Lower leg skin (tissue), 3 donors: ENCODE measurements around the gene PAEP.

Experiments
- POLR2A ChIP-seq, 2 donors: fragments of 450-650 bp; IDR thresholded peaks; one replicate each; pipeline ENCODE4 v1.6.1; 2016 to 2017; ENCODE audit warnings: antibody characterized with exemption in 2 of 2, mild to moderate bottlenecking in 1 of 2, moderate library complexity in 1 of 2
- TF ChIP-seq, protein P1 (sequence below), 3 donors: fragments of 450-650 bp; IDR thresholded peaks; one replicate each; pipeline ENCODE4 v1.5.1; 2016; ENCODE audit warnings: antibody characterized with exemption in 3 of 3, mild to moderate bottlenecking in 3 of 3, moderate library complexity in 2 of 3

DNA sequence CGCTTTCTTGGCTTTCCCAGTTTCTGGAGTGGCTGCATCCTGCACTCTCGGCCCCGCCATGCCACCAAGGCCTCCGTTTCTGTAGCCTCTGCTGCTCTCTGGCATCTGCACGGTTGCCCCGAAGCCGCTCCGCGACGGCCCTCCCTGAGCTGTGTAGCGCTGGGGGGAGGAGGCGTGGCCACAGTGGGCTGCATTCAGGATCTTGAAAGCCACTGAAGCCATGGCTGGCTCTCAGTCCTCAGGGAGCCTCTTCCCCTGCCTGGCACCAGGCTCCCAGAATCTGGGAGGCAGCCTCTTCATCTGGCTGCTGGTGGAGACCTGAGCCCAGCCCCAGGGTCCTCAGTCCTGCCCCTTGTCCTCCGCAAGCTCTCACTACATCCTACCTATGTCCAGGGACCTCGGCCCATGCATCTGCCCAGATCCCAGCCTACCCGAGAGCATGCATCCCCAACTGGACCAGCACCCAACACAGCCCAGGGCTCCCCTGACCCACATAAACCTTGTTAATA, 25.1 kb downstream of the PAEP start:
- TF ChIP-seq, protein P1, sequence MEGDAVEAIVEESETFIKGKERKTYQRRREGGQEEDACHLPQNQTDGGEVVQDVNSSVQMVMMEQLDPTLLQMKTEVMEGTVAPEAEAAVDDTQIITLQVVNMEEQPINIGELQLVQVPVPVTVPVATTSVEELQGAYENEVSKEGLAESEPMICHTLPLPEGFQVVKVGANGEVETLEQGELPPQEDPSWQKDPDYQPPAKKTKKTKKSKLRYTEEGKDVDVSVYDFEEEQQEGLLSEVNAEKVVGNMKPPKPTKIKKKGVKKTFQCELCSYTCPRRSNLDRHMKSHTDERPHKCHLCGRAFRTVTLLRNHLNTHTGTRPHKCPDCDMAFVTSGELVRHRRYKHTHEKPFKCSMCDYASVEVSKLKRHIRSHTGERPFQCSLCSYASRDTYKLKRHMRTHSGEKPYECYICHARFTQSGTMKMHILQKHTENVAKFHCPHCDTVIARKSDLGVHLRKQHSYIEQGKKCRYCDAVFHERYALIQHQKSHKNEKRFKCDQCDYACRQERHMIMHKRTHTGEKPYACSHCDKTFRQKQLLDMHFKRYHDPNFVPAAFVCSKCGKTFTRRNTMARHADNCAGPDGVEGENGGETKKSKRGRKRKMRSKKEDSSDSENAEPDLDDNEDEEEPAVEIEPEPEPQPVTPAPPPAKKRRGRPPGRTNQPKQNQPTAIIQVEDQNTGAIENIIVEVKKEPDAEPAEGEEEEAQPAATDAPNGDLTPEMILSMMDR (IDR thresholded peaks at IDR 0.05): no peak
- no peak for TF ChIP-seq POLR2A (IDR thresholded peaks at IDR 0.05)
